Endothelial cell of hepatic sinusoid (primary cell): ENCODE results near the gene FAM3A.
"Not testable (repeated sequence)": the region's sequence is repeated elsewhere in the genome, so short reads cannot be mapped to it uniquely, and the experiment has no call there.

Experiments
- in situ Hi-C: cut with HindIII; loops from 2 replicates; pipeline ENCODE4 v1.10.0; 2017; ENCODE audit warnings: low sequenced_read_pairs

Gene FAM3A

DNA sequence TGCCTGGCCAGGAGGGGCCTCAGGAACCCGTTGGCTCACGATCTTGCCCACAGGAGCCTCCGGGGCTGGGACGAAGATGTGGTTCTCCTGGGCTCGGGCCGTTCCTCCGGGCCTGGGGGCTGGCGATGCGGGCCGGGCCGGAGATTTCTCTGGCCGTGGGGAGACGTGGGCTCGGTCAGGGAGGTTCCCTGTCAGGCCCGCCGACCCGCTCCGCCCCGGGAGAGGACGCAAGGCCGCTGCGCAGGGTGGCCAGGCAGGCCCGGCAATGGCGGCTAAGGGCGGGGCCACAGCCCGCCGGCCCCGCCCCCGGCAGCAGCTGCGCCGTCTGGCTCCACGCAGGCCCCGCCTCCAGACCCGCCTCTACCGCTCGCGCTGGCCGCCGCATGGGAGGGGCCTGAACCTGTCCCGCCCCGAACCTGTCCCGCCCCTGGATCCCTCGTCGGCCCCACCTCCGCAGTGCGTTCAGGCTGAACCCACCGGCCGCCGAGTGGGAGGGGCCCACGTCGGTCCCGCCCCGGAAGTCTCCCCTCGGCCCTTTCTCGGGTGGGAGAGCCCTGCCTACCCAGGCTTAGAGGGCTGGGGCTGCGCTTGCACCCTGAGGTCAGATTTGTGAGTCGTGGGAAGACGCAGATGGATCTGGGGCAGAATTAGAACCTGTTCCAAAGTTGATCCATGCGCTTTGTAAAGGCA is at the start of gene FAM3A:
Gene FAM3A, minus strand, starts transcription at position 267 of the 690 bp plus-strand sequence. CDS start 460 bp downstream, outside the sequence.
- in situ Hi-C loops = no loop called here

- in situ Hi-C loops = not testable (repeated sequence)
Measured at GRCh38 chrX:154562295-154562694, 46.3 kb upstream of the FAM3A start.

DNA sequence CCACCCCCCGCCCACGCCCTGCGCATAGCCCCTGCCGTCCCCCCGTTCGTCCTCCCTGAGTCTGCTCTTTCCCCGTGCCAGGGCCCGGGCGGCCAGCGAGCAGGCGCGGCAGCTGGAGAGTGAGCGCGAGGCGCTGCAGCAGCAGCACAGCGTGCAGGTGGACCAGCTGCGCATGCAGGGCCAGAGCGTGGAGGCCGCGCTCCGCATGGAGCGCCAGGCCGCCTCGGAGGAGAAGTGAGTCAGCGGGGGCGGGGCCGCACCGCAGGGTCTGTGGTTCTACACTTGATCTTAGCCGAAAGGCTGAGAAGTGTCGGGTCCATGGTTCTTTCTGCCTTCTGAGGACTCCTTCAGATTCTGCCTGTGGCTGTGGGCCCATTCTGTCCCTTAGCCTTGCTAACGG is 44.3 kb upstream of the FAM3A start:
- in situ Hi-C loops = not testable (repeated sequence)

GRCh38 chrX:154558896-154559295 is 42.9 kb upstream of the FAM3A start:
- in situ Hi-C loops = not testable (repeated sequence)

DNA sequence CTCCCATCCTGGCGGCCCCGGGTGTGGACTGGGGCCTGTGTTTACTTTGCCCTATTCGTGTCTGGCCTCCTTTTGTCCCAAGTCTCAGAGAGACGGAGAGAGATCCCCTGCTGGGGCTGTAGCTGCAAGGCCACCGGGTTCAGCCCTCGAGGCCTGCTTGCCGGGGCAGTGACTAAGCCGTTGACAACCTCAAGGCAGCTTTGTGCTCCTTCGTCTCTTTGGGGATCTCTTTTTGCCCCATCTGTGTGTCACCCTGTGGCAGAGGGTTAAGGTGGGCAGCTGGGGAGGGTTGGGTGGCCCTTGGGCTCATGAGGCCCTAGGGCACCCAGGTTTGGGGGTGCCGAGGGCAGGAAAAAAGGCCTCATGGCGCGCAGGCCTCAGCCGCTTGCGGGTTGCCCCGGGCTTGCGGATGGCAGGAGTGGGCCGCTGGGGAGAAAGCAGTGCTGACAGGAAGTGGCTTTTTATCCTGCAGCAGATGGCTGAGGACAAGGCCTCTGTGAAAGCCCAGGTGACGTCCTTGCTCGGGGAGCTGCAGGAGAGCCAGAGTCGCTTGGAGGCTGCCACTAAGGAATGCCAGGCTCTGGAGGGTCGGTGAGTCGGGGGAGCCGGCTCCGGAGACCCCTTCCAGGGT is 42.1 kb upstream of the FAM3A start:
- in situ Hi-C loops = not testable (repeated sequence)

GRCh38 chrX:154552112-154552806 is 36.2 kb upstream of the FAM3A start:
- in situ Hi-C loops = not testable (repeated sequence)

DNA sequence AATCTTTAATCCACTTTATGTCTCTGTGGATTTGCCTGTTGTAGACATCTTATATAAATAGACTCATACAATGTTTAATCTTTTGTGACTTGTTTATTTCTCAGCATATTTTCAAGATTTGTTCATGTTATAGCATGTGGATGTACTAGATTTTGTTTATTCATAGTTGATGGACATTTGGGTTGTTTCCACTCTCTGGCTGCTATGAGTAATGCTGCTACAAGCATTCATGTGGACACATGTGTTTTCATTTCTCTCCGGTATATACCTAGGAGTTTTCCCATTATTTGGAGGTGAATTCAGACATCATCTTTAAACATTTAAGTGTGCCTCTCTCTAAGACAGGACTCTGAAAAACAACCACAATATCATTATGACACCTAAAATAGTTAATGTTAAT is 33.7 kb upstream of the FAM3A start:
- in situ Hi-C loops = no loop called here

DNA sequence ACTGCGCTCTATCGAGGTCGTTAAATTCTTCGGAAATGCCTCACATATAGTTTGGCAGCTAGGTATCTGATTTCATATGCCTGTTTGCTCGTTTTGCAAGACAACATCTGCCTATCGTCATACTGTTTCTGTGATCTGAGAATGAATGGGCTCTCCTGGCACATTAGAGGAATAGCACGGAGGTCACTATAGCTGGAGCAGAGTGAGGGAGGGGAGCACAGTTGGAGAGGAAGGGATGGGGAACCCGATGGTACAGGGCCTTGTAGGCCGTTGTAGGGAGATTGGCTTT is 31.9 kb upstream of the FAM3A start:
- in situ Hi-C loops = no loop called here

DNA sequence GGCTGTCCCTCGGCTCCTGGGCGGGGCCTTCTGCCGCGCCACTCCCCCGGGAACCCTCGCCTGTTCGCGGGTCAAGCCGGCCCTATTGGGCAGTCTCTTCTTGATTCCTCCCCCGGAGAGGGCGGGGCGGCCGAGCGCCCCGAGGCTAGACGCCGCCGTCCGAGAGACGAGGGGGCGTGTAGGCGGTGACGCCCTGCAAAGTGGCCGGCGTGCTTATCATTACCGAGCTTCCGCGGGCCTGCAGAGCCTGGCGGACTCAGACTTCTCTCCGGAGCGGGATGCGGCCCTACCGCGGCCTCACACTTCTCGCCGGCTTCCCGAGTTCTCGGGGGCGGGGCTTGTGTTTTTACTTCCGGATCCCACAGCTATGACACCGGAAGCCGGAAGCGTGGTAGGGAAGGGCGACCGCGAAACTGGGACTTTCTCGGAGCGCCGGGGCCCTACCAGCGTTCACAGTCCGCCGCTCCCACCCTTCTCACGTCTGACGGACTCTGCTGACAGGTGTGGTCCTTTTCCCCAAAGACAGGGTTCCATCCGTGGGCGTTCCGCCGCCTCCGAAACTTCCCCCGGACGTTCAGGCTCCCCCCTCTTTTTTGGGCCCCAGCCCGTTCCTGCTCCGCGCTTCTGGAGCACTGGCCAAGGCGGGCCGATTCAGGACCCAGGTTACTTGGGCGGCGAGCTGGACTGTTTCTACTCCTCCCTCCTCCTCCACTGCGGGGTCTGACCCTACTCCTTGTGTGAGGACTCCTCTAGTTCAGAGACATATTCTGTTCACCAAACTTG is 31.4 kb upstream of the FAM3A start, which contains the start of gene IKBKG:
Gene IKBKG, plus strand, starts transcription at position 376 of the 783 bp plus-strand sequence. CDS start 4,383 bp downstream, outside the sequence.
- in situ Hi-C loops = no loop called here

- in situ Hi-C loops = no loop called here
Measured at GRCh38 chrX:154546354-154547244, 30.6 kb upstream of the FAM3A start, which contains the start of gene G6PD. TSS of gene G6PD (minus strand) at chrX:154546846. CDS start at chrX:154546155, 691 bp downstream.

DNA sequence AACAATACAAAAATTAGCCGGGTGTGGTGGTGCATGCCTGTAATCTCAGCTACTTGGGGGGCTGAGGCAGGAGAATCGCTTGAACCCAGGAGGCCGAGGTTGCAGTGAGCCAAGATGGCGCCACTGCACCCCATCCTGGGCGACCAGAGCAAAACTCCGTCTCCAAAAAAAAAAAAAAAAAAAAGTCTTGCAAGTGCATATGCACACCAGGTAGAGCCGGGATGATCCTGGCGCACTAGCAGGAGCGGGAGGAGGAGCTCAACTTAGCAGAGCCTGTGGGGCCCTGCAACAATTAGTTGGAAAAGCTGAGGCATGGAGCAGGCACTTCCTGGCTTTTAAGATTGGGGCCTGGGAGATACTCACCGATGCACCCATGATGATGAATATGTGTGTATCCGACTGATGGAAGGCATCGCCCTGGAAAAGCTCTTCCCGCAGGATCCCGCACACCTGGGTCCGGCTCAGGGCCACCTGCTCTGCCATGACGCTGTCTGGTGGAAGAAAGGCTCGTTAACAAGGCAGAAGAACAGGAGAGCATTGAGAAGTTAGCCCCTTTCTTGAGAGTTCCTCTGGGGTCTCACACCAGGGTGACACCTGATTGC is 29.7 kb upstream of the FAM3A start:
- in situ Hi-C loops = no loop called here

DNA sequence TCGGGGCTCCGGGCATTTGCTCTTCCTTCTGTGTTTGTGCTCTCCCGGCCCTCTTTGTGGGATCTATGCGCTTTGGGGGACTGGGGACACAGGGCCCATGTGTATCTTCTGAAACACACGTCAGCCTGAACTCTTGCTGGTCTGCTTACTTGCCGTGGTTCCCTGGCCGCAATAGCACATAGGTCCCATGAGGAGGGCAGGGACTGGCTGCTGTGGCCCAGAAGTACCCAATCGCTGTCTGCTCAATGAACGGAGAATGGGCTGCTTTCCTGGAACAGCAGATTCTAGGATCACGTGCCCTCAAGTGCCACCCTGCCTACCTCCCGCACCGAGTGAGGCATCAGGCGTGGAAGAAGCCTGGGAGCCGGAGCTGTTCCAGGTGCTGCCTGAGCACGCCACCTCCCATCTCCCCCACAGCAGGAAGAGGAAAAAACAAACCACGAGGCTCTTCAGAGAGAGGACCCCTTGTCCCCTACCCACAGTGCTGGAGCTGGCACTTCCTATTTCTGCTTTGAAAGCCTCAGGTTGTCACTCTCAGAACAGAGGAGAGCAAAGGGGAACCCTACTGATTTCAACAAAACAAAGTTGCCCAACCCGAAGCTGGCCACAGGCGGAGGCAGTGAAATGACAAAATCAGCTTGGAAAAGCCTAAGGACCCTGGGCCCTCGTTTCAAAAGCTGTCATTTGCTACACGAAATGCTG is 26.8 kb upstream of the FAM3A start:
- in situ Hi-C loops = no loop called here

GRCh38 chrX:154541896-154542722 is 26.1 kb upstream of the FAM3A start:
- in situ Hi-C loops = no loop called here

- in situ Hi-C loops = no loop called here
Measured at GRCh38 chrX:154541589-154541895, 25.5 kb upstream of the FAM3A start.

GRCh38 chrX:154540897-154541535 is 25.0 kb upstream of the FAM3A start:
- in situ Hi-C loops = no loop called here

- in situ Hi-C loops = not testable (repeated sequence)
Measured at GRCh38 chrX:154540365-154540764, 24.3 kb upstream of the FAM3A start.

- in situ Hi-C loops = no loop called here
Measured at GRCh38 chrX:154539077-154539476, 23.0 kb upstream of the FAM3A start.

- in situ Hi-C loops = no loop called here
Measured at GRCh38 chrX:154535892-154536291, 19.9 kb upstream of the FAM3A start.
